Mucosa of gallbladder (tissue), 1 donor: ENCODE data around the gene WFDC12. TPM values are rescaled to one million over a fixed set of nuclear protein-coding genes. Genes with fewer than 3 reads are reported as not detected.
"Not testable (repeated sequence)": the region's sequence is repeated elsewhere in the genome, so short reads cannot be mapped to it uniquely, and the experiment has no call there.

Source experiments
- DNase-seq: peaks from one replicate; pipeline ENCODE4 v3.0.0-alpha.2; 2020; ENCODE audit warnings: low spot score
- total RNA-seq: library from RNA; stranded (reverse); gene quantifications from one replicate; pipeline ENCODE4 v1.2.1, GENCODE V29; 2021
- donor health status: DM: no; HTN: no; CAD: no.

WFDC12 gene, protein sequence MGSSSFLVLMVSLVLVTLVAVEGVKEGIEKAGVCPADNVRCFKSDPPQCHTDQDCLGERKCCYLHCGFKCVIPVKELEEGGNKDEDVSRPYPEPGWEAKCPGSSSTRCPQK
- total RNA-seq = not detected

DNA sequence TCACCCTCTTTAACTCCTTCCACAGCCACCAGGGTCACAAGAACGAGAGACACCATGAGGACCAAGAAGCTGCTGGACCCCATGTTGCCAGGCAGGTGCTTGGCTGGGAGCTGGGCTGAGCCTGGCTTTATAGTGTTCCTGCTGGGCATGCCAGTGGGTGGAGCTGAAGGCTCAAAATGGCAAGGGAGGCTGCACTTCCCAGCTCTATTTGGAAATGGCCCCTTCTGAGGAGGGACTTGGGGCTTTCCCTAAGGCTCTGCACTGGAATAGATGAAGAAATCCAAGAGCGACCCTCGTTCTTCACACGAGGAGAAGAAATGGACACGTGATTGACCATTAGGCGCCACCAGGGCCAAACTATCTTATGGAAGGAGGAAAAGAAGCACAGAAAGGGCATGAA is at the start of gene WFDC12:
WFDC12 (minus strand) TSS at position 101 of the 400 bp plus-strand sequence; CDS start at position 83, 18 bp downstream.
- DNase-seq = no peak

- DNase-seq = no peak
Measured at GRCh38 chr20:45173522-45173921, 49.3 kb upstream of the WFDC12 start.

GRCh38 chr20:45164906-45165305 is 40.6 kb upstream of the WFDC12 start:
- no peak for DNase-seq

GRCh38 chr20:45163083-45163803 is 39.0 kb upstream of the WFDC12 start:
- no peak for DNase-seq

GRCh38 chr20:45157962-45158361 is 33.7 kb upstream of the WFDC12 start:
- DNase-seq = no peak

- DNase-seq = no peak
Measured at GRCh38 chr20:45156713-45157112, 32.4 kb upstream of the WFDC12 start.

DNA sequence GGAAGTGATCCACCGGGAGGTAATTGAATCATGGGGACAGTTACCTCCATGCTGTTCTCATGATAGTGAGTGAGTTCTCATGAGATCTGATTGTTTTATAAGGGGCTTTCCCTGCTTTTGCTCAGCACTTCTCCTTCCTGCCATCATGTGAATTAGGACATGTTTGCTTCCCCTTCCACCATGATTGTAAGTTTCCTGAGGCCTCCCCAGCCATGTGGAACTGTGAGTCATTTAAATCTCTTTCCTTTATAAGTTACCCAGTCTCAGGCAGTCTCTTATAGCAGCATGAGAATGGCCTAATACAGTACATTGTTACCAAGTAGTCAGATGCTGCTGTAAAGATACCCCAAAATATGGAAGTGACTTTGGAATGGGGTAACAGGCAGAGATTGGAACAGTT is 30.5 kb upstream of the WFDC12 start:
- DNase-seq = not testable (repeated sequence)

- no peak for DNase-seq
Measured at GRCh38 chr20:45154183-45154582, 29.9 kb upstream of the WFDC12 start.

GRCh38 chr20:45153752-45154151 is 29.5 kb upstream of the WFDC12 start:
- no peak for DNase-seq

DNA sequence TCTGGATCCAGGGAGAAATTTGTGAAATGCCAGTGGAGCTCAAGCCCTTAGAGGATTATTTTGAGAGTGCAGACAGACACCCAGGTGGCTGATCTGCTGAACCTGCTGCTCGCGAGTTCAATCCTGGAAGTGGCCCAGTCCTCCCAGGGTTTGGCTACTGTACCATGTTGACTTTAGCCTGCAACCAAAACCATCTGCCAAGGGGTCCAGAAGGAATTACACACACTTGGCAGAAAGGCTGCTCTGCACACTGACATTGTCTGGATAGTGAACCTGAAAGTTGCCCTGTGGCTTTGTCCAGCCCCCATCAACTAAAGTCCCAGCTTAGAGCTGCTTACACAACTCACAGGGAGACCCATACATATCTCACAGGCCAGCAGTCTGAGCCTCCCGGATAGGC is 28.9 kb upstream of the WFDC12 start:
- DNase-seq = no peak

- no peak for DNase-seq
Measured at GRCh38 chr20:45152405-45152804, 28.1 kb upstream of the WFDC12 start.

DNA sequence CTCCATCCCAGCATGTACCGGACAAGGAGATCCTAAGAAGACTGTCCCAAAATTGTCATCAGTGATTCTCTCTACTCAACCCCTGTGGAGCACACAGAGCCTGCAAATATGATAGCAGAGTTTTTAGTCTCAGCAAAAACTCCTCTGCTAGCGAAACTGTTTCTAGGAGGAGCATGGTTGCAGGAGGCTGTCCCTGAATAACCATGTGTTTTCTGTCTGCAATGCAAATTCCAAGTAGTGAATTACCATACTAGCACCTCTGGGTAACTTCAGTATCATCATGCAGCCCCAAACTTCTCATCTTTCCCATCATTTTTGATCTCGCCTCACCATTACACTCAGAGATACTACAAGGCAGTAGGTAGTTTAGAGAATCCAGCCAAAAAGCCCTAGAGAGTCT is 24.8 kb upstream of the WFDC12 start:
- no peak for DNase-seq

DNA sequence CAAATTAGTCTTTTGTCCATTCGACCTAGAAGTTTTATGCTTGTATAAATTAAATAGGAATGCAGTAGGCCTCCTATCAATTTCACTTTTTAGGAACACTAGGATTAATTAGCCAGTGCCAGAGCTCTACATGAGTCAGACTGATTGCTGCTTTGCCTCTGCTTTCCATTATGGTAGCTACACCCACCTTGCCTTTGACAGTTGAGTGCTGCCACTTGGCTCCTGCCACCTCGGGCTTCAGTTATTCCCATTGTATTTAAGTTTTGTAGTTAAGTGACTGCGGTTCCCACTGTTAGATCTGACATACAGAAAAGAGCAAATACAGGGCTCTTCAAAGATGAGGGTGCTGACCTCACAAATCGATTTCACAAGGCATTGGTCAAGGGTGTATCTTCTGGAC is 16.6 kb upstream of the WFDC12 start:
- no peak for DNase-seq

- not testable (repeated sequence) for DNase-seq
Measured at GRCh38 chr20:45139733-45140375, 15.6 kb upstream of the WFDC12 start.

DNA sequence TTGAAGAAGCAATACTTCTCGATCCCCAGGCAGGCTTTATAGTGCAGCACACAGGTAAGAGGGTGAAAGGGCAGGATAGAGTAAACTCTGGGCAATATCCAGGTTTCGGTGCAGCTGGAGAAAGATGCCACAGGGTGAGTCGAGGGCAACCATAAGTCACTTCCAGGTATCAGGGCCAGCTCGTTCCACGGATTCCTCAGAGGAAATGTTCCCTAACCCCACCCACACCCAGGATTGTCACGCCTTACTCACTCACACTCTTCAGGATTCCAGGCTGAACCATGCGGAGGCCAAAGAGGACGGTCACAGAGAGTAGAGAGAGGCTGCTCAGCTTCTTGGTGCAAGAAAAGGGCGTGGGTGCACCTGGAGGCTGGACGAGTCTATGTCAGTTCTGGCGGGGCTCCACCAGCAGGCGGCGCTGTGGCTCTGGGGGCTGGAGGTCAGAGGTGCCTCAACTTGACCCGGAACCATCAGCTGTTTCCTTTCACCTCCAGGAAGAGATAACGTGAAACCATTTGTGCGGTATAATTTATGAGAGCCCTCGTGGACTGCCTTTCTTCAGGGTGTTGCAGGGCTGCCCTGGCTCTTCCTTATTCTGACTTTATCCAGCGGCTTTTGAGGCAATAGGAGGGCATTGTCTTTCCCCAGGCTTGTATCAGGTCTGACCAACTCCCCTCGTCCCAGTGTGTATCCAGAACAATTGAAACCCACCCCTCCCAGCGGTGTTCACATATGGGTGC is 14.5 kb upstream of the WFDC12 start:
- DNase-seq = peak; percentile 65

DNA sequence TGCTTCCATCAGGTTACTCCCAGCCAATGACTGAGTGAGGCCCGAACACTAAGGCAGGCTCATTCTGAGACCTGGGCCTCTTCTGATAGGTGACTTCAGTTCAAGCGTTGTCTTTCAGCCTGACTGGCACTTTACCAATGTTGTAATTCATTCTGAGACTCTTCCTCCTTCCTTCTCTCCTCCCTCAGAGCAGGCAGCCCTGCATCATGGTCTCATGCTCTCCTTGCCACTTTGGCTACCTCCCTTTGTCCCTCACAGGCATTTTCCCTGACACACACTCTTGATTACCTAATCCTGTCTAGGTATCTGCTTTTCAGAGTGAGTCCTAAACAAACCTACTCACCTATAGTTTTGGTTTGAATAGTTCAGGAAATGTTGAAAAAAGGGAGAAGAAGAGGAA is 12.6 kb upstream of the WFDC12 start:
- DNase-seq = no peak

DNA sequence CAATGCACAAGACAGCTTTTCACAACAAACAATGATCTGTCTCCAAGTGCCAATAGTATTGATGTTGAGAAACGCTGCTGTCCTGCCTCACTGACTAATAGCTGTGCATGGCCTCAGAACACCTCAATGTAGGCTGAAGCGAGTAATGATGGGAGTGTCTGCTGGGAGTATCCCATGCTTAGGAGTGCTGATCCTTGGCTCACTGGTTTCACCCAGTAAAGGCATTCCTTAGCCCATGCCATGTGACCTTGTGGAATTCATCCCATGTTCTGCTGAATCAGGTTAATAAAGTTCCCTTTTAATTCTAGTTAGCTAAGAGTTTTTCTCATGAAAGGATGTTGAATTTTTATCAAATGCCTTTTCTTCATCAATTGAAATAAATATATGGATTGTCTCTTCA is 3.8 kb upstream of the WFDC12 start:
- DNase-seq = no peak

GRCh38 chr20:45121388-45121787 is 2.9 kb downstream of the WFDC12 start:
- DNase-seq = no peak

DNA sequence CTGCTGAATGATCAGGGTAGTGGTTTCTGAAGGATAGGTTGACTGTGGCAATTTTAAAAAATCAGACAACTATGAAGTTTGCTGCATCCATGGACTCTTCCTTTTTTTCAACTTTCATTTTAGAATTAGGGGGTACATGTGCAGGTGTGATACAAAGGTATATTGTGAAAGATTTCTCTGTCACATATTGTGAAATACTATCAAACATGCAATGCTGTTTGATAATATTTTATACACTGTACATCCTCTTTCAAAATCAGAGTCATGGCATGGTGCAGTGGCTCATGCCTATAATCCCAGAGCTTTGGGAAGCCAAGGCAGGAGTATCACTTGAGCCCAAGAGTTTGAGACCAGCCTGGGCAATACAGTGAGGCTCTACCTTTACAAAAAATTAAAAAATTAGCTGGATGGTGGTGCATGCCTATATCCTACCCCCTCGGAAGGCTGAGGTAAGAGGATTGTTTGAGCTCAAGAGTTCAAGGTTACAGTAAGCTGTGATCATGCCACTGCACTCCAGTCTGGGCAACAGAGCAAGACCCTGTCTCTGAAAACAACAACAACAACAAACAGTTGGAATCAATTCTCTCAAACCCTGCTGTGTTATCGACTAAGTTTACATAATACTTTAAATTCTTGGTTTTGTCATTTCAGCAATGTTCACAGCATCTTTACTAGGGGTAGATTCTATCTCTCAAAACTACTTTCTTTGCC is 4.6 kb downstream of the WFDC12 start:
- no peak for DNase-seq

- no peak for DNase-seq
Measured at GRCh38 chr20:45118028-45118427, 6.2 kb downstream of the WFDC12 start.

GRCh38 chr20:45117581-45117980 is 6.7 kb downstream of the WFDC12 start:
- DNase-seq = peak; percentile 74

DNA sequence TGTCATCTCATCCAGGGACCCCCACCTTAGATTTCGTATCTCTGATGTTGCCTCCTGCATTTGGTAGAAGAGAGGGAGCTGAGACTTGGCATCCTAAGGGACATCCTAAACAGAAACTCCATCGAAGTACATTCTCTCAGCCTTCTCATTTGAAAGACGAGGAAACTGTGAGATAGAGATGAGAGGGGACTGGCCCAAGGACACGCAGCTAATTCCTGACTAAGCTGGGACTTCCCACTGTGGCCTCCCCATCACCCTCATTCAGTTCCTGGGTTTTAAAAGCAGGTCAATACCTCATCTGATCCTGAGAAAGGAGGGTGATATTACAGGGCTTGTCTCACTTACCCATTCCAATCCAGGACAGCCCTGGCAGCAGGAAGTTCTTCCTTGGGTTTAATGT is 8.4 kb downstream of the WFDC12 start:
- no peak for DNase-seq
